Measurements from ENCODE around the gene VPS51. TPM values are rescaled to one million over a fixed set of nuclear protein-coding genes. Genes with fewer than 3 reads are reported as not detected.

The VPS51 gene
- total and polyA plus RNA-seq, 2 of the 13 experiments (the other 11 are each of a cell fraction or from before 2014, with no cell fraction given) = 76.3 to 90.6 TPM

DNA sequence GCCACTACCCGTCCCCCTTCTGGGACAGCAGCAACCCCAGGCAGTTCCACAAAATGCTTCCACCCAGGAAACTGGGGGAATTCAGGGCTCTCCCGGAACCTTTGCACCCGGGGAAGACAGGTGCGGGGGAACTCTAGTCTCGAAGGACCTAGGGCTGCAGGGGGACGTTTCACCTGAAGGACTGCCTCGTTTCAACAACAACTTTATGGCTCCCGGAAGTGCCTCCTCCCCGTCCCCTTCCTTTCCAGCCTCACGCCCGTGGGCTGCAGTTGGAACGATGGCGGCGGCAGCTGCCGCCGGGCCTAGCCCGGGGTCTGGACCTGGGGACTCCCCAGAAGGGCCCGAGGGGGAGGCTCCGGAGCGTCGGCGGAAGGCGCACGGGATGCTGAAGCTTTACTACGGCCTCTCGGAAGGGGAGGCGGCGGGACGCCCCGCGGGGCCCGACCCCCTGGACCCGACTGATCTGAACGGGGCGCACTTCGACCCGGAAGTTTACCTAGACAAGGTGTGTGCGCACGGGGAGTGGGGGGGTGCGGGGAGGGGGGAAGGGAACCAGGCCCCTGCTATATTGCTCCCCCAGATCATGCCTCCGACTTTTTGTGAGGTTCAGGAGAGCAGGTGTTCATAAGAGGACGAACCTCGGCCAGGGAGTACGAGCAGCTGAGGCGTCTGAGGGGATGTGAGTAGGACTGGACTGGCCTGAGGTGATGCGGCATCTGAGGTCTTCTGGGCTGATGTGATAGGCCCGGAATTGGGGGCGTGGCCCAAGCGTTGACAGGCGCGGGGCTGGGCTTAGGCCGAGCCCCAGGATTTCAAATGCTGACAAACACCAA lies at the start of gene VPS51 (continued):
- TF ChIP-seq, protein P1, sequence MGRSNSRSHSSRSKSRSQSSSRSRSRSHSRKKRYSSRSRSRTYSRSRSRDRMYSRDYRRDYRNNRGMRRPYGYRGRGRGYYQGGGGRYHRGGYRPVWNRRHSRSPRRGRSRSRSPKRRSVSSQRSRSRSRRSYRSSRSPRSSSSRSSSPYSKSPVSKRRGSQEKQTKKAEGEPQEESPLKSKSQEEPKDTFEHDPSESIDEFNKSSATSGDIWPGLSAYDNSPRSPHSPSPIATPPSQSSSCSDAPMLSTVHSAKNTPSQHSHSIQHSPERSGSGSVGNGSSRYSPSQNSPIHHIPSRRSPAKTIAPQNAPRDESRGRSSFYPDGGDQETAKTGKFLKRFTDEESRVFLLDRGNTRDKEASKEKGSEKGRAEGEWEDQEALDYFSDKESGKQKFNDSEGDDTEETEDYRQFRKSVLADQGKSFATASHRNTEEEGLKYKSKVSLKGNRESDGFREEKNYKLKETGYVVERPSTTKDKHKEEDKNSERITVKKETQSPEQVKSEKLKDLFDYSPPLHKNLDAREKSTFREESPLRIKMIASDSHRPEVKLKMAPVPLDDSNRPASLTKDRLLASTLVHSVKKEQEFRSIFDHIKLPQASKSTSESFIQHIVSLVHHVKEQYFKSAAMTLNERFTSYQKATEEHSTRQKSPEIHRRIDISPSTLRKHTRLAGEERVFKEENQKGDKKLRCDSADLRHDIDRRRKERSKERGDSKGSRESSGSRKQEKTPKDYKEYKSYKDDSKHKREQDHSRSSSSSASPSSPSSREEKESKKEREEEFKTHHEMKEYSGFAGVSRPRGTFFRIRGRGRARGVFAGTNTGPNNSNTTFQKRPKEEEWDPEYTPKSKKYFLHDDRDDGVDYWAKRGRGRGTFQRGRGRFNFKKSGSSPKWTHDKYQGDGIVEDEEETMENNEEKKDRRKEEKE (IDR thresholded peaks at IDR 0.05) = no peak
- peak; percentile 69; the same call in 1 of the 2 replicates for TF ChIP-seq ZNF143 (CRISPR knock-in tag; IDR thresholded peaks at IDR 0.05)
- peak; percentile 27; the same call in 1 of the 2 replicates for TF ChIP-seq NFE2L2 (IDR thresholded peaks at IDR 0.05; ENCODE audit: low read length)
- peak; percentile 70 for TF ChIP-seq ZNF12 (CRISPR knock-in tag; IDR thresholded peaks at IDR 0.05)
- TF ChIP-seq ZNF766 (CRISPR knock-in tag; IDR thresholded peaks at IDR 0.05; ENCODE audit: borderline replicate concordance) = no peak
- TF ChIP-seq ZKSCAN5 (CRISPR knock-in tag; IDR thresholded peaks at IDR 0.05) = no peak
- no peak; the same call in 1 of the 2 replicates for TF ChIP-seq KLF13 (CRISPR knock-in tag; IDR thresholded peaks at IDR 0.05)
- no peak for TF ChIP-seq AKAP8 (CRISPR knock-in tag; IDR thresholded peaks at IDR 0.05)
- peak; percentile 91 for TF ChIP-seq YY1 (IDR thresholded peaks at IDR 0.05; ENCODE audit: insufficient read depth, insufficient replicate concordance, low read depth, low read length)
- no peak for TF ChIP-seq PAF1 (CRISPR knock-in tag; IDR thresholded peaks at IDR 0.05)
- TF ChIP-seq, protein P2, sequence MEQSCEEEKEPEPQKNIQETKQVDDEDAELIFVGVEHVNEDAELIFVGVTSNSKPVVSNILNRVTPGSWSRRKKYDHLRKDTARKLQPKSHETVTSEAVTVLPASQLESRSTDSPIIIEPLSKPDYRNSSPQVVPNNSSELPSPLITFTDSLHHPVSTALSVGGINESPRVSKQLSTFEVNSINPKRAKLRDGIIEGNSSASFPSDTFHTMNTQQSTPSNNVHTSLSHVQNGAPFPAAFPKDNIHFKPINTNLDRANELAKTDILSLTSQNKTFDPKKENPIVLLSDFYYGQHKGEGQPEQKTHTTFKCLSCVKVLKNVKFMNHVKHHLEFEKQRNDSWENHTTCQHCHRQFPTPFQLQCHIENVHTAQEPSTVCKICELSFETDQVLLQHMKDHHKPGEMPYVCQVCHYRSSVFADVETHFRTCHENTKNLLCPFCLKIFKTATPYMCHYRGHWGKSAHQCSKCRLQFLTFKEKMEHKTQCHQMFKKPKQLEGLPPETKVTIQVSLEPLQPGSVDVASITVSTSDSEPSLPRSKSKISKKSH (CRISPR knock-in tag; IDR thresholded peaks at IDR 0.05; ENCODE audit: borderline replicate concordance) = peak; percentile 70; the same call in 1 of the 2 replicates
- TF ChIP-seq AGO1 (IDR thresholded peaks at IDR 0.05; ENCODE audit: low read depth, low read length, poor library complexity, severe bottlenecking) = peak; percentile 64
- TF ChIP-seq MYNN (CRISPR knock-in tag; IDR thresholded peaks at IDR 0.05; ENCODE audit: low read depth) = no peak
- no peak; the same call in 1 of the 2 replicates for TF ChIP-seq RFXANK (CRISPR knock-in tag; IDR thresholded peaks at IDR 0.05)
- no peak for TF ChIP-seq EEA1 (CRISPR knock-in tag; IDR thresholded peaks at IDR 0.05; ENCODE audit: borderline replicate concordance)
- TF ChIP-seq SNAPC2 (CRISPR knock-in tag; IDR thresholded peaks at IDR 0.05) = no peak
- TF ChIP-seq, protein P3, sequence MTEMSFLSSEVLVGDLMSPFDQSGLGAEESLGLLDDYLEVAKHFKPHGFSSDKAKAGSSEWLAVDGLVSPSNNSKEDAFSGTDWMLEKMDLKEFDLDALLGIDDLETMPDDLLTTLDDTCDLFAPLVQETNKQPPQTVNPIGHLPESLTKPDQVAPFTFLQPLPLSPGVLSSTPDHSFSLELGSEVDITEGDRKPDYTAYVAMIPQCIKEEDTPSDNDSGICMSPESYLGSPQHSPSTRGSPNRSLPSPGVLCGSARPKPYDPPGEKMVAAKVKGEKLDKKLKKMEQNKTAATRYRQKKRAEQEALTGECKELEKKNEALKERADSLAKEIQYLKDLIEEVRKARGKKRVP (CRISPR knock-in tag; IDR thresholded peaks at IDR 0.05) = peak in 1 of 2 experiments; percentile 52; a peak in 2 of 4 replicates
- peak; percentile 60 for TF ChIP-seq CREB1 (IDR thresholded peaks at IDR 0.05)
- TF ChIP-seq CREB1 (CRISPR knock-in tag; IDR thresholded peaks at IDR 0.05) = peak; percentile 88
- peak; percentile 68 for TF ChIP-seq KLF12 (CRISPR knock-in tag; IDR thresholded peaks at IDR 0.05; ENCODE audit: borderline replicate concordance)
- TF ChIP-seq ZKSCAN8 (CRISPR knock-in tag; IDR thresholded peaks at IDR 0.05; ENCODE audit: borderline replicate concordance) = peak; percentile 38; the same call in 1 of the 2 replicates
- TF ChIP-seq, protein P4, sequence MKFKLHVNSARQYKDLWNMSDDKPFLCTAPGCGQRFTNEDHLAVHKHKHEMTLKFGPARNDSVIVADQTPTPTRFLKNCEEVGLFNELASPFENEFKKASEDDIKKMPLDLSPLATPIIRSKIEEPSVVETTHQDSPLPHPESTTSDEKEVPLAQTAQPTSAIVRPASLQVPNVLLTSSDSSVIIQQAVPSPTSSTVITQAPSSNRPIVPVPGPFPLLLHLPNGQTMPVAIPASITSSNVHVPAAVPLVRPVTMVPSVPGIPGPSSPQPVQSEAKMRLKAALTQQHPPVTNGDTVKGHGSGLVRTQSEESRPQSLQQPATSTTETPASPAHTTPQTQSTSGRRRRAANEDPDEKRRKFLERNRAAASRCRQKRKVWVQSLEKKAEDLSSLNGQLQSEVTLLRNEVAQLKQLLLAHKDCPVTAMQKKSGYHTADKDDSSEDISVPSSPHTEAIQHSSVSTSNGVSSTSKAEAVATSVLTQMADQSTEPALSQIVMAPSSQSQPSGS (CRISPR knock-in tag; IDR thresholded peaks at IDR 0.05) = peak; percentile 76
- TF ChIP-seq FOXK2 (IDR thresholded peaks at IDR 0.05) = peak; percentile 55; the same call in 1 of the 2 replicates
